ENCODE data around the gene SVIL.
"Not testable (repeated sequence)": the region's sequence is repeated elsewhere in the genome, so short reads cannot be mapped to it uniquely, and the experiment has no call there.

The SVIL gene

GRCh38 chr10:29482591-29483431 is 152.0 kb downstream of the SVIL start:
- DNase-seq = no peak

GRCh38 chr10:29481906-29482440 is 152.8 kb downstream of the SVIL start:
- no peak for DNase-seq

DNA sequence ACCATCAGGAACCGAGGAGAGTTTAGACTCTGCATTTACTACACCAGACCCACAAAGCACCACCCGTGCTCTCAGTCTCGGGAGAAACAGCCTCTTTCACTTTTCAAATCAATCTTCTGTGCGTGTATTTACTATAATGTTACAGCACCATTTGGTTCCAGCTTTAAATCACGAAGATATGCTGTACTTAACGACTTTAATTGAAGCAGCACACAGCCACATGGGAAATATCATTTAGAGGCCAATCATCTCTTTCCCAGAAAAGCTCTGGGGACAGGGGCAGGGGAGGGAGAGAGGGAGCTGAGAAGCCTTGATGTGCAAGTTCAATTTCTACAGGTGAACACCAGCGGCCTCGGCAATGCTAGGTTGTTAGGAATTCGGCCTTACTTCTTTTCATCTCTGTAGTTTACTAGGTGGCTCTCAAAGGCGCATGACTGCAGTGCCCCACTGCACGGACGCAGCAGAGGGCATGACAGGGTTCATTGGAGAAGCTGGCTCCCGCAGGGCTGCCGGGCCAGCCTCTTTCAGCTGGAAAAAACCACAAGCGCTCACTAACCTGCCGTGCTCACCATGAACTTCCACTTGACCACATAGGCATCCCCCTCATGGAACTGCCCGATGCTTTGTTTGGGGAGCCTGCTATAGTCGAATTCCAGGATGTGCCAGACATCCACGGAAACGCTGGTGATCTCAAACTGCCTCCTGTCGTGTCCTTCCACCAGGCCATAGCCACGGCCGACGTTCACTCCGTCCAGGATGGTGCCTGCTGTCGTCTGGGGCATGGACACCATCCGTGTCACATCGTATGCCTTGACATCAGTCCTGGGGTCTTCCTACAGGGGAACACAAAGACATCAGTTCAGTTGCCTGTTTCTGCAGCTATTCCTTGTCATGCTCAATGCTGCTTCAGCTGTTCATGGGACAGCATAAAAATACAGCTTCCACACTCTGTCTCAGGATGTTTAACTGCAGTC is 154.5 kb downstream of the SVIL start:
- DNase-seq = no peak

DNA sequence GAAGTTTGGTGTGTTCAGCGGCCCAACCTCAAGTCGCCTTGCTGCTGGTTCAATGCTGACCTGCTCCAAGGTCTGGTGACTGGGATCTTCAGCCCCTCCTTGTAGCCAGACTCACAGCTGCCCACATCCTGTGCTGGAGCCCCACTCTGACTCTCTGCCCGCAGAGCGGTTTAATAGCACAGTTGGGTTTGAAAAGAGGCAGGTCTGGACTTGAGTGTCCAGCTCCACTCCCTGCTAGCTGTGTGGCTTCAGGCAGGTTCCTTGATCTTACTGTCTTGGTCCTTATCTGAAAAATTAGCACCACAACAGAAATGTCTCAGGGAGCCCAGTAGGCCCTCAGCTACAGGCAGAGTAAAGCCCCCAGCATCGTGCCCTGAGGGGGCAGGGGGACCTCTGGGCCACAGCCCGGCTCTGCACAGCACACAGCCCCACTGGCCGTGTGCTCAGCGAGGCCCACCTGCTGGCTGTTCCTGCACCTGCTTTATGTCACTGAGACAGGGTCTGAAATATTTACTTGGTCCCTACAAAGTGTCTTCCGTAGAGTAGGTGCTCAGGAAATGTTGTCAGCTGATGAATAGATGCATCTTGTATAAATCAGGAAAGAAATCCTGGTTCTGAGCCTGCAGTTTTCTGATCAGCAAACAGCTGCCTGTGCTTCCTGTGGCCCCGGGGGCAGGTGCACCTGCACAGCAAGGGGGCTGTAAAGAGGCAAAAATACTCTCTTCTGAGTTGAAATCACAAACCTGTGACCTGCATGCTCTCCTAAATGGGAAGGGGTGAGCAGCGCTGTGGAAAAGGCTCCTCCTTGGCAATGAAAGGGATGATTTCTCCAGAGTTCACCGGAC is 155.5 kb downstream of the SVIL start:
- DNase-seq = peak; percentile 66

DNA sequence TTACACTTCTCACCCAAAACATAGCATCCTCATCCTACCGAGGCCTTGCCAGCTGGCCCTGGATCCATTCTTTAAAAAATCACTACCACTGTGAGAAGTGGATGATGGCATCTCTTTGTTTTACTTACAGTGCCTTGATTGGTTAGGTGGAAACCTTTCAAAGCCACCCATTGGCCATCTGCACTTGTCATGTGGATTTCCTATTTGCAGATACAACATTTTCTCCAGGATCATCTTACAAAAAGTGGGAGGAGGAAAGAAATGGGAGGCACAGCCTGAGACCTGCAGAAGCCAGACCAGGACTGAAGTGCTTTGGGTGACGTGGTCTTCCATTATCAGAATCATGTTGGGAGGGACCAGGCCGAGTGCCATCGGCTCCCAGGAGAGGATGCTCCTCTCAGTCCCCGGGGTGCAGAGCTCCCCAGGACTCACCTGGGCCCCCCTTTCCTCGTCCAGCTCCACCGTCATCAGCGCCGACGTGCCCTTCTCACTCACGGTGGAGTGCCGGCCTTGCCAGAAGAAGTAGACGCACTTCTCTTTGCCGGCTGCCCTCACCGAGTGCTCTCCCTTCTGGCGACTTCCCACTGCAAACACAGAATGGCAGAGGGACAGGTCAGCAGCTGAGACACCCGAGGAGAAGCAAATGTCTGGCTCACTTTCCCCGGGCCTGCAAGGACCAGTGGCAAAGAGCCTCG is 161.2 kb downstream of the SVIL start:
- DNase-seq = no peak

DNA sequence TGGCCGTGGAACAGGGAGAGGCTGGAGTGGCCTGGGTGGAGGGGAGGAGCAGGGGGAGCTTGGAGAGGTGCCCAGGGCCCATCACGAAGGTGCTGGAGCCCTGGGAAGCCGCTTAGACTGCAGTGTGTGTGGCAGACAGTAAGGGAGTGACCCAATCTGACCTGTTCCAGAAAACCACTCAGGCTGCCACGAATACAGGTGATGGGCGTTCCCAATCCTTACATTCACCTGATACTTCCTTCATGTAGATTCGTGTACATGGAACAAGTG is 161.7 kb downstream of the SVIL start:
- no peak for DNase-seq

DNA sequence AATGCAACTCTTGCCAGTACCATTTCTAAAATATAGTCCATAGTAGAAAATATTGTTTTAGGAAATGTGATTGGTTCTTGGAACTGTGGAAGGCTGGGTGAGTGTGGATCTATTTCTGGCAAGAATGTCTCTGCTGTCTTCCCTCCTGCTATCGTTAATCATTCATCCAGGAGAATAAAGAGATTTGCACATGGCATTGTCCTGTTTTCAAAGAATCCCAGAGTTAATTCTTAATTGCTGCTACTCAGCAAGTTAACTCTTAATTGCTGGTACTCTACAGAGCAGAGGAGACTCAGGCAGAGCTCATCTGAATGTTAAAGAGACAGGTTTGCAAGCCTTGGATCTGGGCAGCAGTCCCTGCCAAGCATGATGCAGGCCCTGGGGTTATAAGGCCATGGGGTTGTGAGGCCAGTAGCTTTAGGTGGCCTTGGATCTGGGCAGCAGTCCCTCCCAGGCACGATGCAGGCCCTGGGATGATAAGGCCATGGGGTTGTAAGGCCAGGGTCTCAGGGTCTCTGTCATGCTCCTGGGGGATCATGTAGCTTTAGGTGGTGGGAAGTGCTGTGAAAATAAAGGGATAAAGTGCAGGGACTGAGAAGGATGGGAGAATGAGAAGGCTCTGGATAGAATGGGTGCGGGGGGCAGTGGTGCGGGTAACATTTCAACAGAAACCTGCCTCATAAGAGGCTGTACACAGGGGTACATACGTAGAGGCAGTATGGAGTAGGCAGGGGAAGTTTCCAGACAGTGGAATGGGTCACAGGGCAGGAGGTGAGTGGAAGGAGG is 162.3 kb downstream of the SVIL start:
- DNase-seq = no peak

DNA sequence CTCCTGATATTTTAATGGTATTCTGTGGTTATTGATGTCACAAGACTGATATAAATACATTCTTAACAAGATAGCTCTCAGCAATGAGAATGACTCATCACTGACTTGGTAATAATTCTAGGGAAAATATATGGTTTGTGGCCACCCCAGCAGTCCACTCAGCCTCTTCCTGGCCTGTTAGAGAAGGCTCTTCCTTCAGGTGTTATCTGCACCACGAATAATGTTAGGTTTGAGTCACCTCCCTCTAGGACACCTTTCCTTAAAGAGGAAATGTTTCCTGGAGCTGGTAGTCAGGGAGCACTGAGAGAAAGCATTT is 163.3 kb downstream of the SVIL start:
- no peak for DNase-seq

DNA sequence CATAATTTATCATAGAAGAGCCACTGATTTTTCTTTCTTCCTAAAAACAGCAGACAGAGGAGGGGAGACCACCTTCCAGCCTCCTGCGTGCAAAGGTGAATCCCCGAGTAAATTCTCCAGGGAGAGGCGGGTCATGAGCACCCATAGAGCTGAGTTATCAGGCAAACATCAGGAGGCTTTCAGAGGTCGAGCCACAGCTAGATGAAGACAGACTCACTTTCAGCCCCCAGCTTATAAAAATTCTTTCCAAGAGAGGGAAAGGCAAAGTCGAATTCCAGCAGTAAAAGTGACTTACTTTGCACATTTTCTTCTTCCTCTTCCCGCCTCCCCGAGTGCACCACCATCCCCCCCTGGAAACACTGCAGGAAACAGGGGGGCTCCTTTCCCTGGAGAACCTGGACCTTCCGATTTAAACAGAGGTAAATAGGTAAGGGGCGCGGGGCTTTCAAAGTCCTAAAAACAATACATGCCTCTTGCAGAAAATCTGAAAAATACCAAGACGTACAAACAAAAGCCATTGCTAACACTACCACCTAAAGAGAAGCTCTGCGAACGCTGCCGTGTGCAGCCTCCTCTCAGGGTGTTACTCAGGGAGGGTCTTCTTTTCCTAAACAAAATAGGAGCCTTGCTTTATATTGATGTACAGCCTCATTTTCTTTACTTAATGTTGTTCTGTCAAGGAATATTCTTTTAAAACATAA is 163.8 kb downstream of the SVIL start:
- DNase-seq = no peak

- no peak for DNase-seq
These were observed 164.4 kb downstream of the SVIL start for GRCh38 chr10:29470355-29470705.

DNA sequence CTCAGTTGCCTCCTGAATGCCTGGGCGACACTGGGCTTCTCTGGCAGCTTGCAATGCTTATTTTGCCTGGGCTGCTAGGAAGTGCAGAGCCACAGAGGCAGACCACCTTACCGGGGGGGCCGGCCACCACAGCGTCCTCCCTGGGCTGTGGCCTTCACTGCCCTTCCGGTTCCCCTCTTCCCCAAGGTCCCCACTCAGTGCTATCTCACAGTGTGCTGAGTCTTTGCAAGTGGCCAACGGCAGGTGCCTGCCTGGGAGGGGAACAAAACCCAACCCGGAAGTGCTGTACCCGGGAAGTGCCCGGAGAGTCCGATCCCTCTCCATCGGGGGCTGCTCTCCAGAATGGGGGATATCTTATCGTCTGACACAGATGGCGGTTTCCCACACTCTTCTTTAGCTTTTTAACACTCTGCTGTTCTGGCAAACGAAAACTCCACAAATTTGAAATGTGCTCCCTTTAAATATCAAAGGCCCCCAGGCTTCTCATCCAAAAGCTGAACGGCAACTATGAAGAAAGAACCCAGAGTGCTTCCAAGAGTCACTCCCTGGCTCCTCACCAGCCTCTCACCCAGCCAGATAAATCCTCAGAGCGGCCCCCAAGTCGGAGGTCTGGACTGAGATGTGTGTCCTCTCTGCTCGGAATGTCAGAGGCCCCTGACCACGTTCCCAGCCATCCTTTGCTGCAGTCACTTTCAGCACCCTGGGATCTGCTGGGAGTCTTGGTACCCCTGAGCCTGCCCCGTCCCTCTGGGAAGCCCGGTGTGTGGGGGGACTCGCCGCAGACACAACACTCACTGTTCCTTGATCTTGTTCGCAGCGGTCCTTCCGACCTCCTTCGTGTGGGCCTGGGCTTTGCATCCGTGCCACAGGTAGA is 165.1 kb downstream of the SVIL start:
- DNase-seq = no peak

GRCh38 chr10:29465384-29465783 is 169.4 kb downstream of the SVIL start:
- DNase-seq = no peak

- DNase-seq = not testable (repeated sequence)
These were observed 170.1 kb downstream of the SVIL start for GRCh38 chr10:29464671-29465171.

GRCh38 chr10:29461042-29461441 is 173.7 kb downstream of the SVIL start:
- DNase-seq = no peak

DNA sequence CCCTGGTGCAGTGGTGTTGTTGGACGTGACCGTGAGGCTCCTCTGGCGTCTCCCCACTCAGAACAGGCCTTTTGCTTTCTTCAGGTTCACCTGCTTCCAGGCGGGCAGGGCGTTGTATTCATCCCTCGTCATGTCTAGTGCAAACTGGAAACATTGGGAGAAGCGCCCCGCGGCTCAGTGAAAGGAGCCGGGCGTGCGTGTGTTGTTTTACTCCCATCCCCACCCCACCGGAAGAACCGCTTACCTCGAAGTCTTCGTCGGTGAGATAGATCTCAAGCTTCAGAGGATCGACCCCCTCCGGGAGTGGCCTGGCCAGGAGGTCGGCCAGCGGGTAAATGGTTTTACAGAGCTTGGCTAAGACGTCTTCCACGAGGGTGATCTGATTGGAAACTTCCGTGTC is 176.6 kb downstream of the SVIL start:
- DNase-seq = not testable (repeated sequence)

DNA sequence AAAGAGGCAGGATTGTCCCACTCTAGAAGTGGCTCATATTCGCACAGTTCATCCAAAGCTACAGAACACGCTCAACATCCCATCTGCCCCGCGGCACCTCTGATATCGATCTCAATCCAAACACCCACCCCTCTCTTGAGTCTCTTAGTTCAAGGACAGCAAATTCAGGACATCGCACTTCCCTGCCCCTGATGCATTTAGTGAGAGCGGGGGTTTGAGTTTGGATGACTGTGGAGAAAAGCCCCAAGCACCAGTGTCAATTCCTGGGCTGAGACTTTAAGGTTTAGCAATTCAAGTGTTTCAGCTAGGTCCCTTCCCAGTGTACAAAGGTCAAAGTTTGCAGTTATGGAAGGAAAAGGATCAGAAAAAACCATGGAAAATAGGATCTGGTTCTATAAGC is 179.7 kb downstream of the SVIL start:
- no peak for DNase-seq

- no peak for DNase-seq
These were observed 180.5 kb downstream of the SVIL start for GRCh38 chr10:29454250-29454649.

- DNase-seq = no peak
These were observed 182.2 kb downstream of the SVIL start for GRCh38 chr10:29452546-29452945.

DNA sequence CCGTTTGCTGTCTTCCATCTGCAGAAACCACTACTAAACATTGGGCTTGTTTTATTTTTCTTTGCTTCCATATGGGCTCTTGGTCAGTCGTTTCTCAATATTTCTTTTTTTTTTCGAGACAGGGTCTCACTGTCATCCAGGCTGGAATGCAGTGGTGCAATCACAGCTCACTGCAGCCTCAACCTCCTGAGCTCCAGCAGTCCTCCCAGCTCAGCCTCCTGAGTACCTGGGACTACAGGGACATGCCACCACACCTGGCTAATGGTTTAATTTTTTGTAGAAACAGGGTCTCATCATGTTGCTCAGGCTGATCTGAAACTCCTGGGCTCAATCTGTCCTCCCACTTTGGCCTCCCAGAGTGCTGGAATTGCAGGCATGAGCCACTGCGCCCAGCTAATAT is 182.8 kb downstream of the SVIL start:
- no peak for DNase-seq

DNA sequence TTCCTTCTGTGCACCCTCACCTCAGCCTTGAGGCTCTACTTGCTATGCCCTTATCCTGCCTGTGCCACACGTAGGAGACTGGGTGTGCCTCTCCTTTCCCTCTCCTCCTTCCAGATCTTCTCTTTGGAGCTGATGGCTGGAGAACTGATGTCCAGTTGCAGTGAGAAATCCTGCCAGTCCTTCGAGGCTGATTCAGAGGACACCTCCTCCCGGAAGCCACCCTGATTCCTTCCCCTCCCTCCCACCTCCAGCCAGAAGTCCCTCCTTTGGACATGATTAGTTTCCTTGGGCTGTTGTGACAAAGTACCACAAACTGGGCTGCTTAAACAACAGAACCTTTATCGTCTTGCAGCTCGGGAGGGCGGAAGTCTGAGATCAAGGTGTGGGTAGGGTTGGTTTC is 184.4 kb downstream of the SVIL start:
- no peak for DNase-seq
